ENCODE measurements around the gene SNAPC1.

DNA sequence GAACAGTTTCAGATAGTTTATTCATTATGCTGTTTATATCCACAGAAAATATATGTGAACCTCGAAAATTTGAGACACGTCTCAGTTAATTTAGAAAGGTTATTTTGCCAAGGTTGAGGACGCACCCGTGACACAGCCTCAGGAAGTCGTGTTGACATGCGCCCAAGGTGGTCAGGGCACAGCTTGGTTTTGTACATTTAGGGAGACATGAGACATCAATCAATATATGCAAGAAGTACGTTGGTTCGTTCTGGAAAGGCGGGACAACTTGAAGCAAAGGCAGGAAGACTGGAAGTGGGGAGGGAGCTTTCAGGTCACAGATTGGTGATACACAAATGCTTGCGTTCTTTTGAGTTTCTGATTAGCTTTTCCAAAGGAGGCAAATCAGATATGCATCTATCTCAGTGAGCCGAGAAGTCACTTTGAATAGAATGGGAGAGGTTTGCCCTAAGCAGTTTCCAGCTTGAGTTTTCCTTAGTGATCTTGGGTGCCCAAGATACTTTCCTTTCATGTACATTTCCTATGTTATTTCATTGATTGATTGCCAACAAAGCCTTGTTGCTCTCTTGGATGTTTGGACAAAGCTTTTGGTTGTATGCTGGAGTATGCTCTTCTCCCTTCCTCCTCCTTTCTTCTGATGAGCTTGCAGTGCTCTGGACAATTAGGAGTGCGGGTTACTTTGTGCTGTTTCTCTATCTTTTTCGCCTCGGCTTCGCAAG is 3.2 kb downstream of the SNAPC1 start:
- TF ChIP-seq, protein P1, sequence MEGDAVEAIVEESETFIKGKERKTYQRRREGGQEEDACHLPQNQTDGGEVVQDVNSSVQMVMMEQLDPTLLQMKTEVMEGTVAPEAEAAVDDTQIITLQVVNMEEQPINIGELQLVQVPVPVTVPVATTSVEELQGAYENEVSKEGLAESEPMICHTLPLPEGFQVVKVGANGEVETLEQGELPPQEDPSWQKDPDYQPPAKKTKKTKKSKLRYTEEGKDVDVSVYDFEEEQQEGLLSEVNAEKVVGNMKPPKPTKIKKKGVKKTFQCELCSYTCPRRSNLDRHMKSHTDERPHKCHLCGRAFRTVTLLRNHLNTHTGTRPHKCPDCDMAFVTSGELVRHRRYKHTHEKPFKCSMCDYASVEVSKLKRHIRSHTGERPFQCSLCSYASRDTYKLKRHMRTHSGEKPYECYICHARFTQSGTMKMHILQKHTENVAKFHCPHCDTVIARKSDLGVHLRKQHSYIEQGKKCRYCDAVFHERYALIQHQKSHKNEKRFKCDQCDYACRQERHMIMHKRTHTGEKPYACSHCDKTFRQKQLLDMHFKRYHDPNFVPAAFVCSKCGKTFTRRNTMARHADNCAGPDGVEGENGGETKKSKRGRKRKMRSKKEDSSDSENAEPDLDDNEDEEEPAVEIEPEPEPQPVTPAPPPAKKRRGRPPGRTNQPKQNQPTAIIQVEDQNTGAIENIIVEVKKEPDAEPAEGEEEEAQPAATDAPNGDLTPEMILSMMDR (IDR thresholded peaks at IDR 0.05): no peak
- TF ChIP-seq POLR2A (IDR thresholded peaks at IDR 0.05) (no peak), POLR2AphosphoS5 (IDR thresholded peaks at IDR 0.05; ENCODE audit: insufficient read depth in 1 of 2, low read depth in 1 of 2) (no peak)
